Upper lobe of left lung (tissue), 6 donors: ENCODE measurements around the gene CTXN1. TPM values are rescaled to one million over a fixed set of nuclear protein-coding genes. Genes with fewer than 3 reads are reported as not detected.

ENCODE experiments used
- ATAC-seq, 2 donors: fragments of 200-7000 bp; cut with Tn5 transposase; one replicate each; pipeline ENCODE4 v1.9.1; 2022; ENCODE audit warnings: mild to moderate bottlenecking in 2 of 2, moderate library complexity in 2 of 2; ENCODE audit not compliant: low FRiP score in 2 of 2
- DNase-seq, 2 donors: peaks; one replicate each; pipeline ENCODE4 v3.0.0-alpha.2; 2019 to 2020
- H3K27ac ChIP-seq, 4 donors: fragments of 200-600 bp; sonication (generic); one replicate each; pipeline ENCODE4 v1.5.1; 2016 to 2019
- H3K27me3 ChIP-seq, 4 donors: fragments of 200-600 bp; sonication (generic); one replicate each; pipeline ENCODE4 v1.5.1; 2017 to 2019
- H3K36me3 ChIP-seq, 4 donors: fragments of 200-600 bp; sonication (generic); one replicate each; pipeline ENCODE4 v1.5.1; 2016 to 2019
- H3K4me1 ChIP-seq, 4 donors: fragments of 200-600 bp; sonication (generic); one replicate each; pipeline ENCODE4 v1.5.1; 2018 to 2019
- H3K4me3 ChIP-seq, 4 donors: fragments of 200-600 bp; sonication (generic); one replicate each; pipeline ENCODE4 v1.5.1; 2017 to 2019; ENCODE audit warnings: mild to moderate bottlenecking in 2 of 4, moderate library complexity in 1 of 4
- H3K9me3 ChIP-seq, 4 donors: fragments of 200-600 bp; sonication (generic); one replicate each; pipeline ENCODE4 v1.5.1; 2018 to 2019
- CTCF ChIP-seq, 6 experiments: fragments of 450-650 bp in 4 of 6; fragments of 200-600 bp in 2 of 6; sonication (generic) in 2 of 6; IDR thresholded peaks; one replicate each; pipeline ENCODE4 v1.5.1; 2016 to 2019; ENCODE audit warnings: antibody characterized with exemption in 6 of 6
- EP300 ChIP-seq, 4 donors: sonication (generic); formaldehyde crosslinking; IDR thresholded peaks; one replicate each; pipeline ENCODE4 v1.5.1; 2017; ENCODE audit warnings: antibody characterized with exemption in 4 of 4, control low read depth in 2 of 4
- POLR2A ChIP-seq, 4 donors: fragments of 450-650 bp; IDR thresholded peaks; one replicate each; pipeline ENCODE4 v1.5.1; 2016 to 2017; ENCODE audit warnings: antibody characterized with exemption in 4 of 4, mild to moderate bottlenecking in 2 of 4
- POLR2AphosphoS5 ChIP-seq, 2 donors: sonication (generic); formaldehyde crosslinking; IDR thresholded peaks; one replicate each; pipeline ENCODE4 v1.5.1; 2017; ENCODE audit warnings: antibody characterized with exemption in 2 of 2
- WGBS, 2 donors: methylation state at CpG; one replicate each; pipeline ENCODE4 v1.1.5; 2017 to 2018; 5-methylcytosine and 5-hydroxymethylcytosine counted together
- total RNA-seq, 6 donors: library from RNA; depleted of rRNA in 4 of 6; stranded (reverse); fragments of >200 nt in 4 of 6; gene quantifications; one replicate each; pipeline versions ENCODE4 v1.1.0 to v1.2.1, GENCODE V29; 2016 to 2021
- donor health status: DM: no; HTN: no; CAD: no; lungs with moderate emphysema.
- donor health status: DM: no; HTN: yes; CAD: no; lungs with severe emphysema.

The CTXN1 gene
- total RNA-seq, 6 donors from 2014 or later, result 1.2 to 28.3 (median 13.4) TPM

DNA sequence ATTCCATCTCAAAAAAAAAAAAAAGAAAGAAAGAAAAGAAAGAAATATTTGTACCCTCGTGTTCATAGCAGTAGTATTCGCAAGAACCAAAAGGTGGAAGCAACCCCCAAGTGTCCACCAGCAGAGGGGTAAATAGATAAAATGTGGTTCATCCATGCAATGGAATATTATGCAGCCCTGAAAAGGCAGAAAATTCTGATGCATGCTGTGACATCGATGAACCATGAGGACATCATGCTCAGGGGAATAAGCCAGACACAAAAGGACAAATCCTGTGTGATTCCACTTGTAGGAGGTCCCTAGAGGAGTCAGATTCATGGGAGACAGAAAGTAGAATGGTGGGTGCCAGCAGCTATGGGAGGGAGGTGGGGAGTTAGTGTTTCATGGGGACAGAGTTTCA is 44.0 kb downstream of the CTXN1 start:
- no peak for ATAC-seq
- no peak for TF ChIP-seq POLR2AphosphoS5 (IDR thresholded peaks at IDR 0.05)
- no peak for TF ChIP-seq EP300 (IDR thresholded peaks at IDR 0.05)
- TF ChIP-seq CTCF (IDR thresholded peaks at IDR 0.05), result no peak
- no peak for TF ChIP-seq POLR2A (IDR thresholded peaks at IDR 0.05)
- H3K4me1 ChIP-seq, result no peaks in the 10 kb centered on the region
- no peaks in the 10 kb centered on the region for H3K27me3 ChIP-seq
- no peaks in the 10 kb centered on the region for H3K9me3 ChIP-seq
- DNase-seq, result no peak
- H3K4me3 ChIP-seq, result no peak overlapping the region
- 89 to 93% methylated on average over 3 of the region's 3 CpGs for WGBS, 2 donors
- H3K27ac ChIP-seq, result no peak overlapping the region
- no peaks in the 10 kb centered on the region for H3K36me3 ChIP-seq

GRCh38 chr19:7879836-7880235 is 46.1 kb downstream of the CTXN1 start:
- no peaks in the 10 kb centered on the region for H3K36me3 ChIP-seq
- H3K4me1 ChIP-seq, result peaks cover 0 to under 1% (median 0%) of the 10 kb centered on the region in 4 donors
- no peak overlapping the region for H3K27ac ChIP-seq
- DNase-seq (no peak), ATAC-seq (no peak)
- H3K4me3 ChIP-seq, result no peak overlapping the region
- H3K9me3 ChIP-seq, result no peaks in the 10 kb centered on the region
- H3K27me3 ChIP-seq, result peaks cover 0 to 3% (median under 1%) of the 10 kb centered on the region in 4 donors
- TF ChIP-seq CTCF (IDR thresholded peaks at IDR 0.05) (no peak), POLR2A (IDR thresholded peaks at IDR 0.05) (no peak), POLR2AphosphoS5 (IDR thresholded peaks at IDR 0.05) (no peak)
- 79 to 84% methylated on average over 19 of the region's 19 CpGs for WGBS, 2 donors

DNA sequence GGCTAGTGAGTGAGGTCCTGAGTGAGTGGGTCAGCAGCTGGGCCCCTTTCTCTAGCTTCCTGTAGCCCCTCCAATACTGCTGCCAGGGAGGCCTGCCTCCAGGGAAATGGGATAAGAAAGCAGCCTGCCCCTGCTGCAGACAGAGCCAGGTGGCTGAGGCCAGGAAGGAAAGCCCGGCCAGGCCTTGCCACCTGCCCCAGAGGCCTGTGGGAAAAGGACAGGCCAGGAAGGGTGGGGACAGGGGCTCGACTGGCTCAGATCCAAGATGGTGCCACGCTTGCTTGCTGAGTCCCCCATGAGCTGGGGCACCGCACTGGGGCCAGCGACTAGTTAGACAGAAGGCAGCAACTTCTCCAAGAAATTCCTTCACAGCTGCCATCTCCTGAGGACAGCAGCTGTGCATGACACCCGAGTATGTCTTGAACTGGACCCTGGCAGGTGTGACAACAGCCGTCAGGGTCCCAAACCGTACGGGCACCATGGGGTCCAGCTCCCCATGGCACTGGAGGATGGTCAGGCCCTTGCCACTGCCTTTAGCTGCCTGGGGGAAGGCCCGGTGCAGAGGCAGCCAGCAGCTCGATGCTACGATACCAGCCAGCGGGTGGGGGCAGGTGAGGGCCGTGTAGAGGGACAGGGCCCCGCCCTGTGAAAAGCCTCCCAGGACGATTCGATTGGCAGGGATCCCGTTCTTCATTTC is 46.7 kb downstream of the CTXN1 start:
- H3K4me3 ChIP-seq, result no peak overlapping the region
- H3K27ac ChIP-seq, result no peak overlapping the region
- ATAC-seq (peak in 1 of 2 donors; percentile 42), DNase-seq (no peak)
- no peaks in the 10 kb centered on the region for H3K9me3 ChIP-seq
- TF ChIP-seq POLR2A (IDR thresholded peaks at IDR 0.05) (no peak), POLR2AphosphoS5 (IDR thresholded peaks at IDR 0.05) (no peak), CTCF (IDR thresholded peaks at IDR 0.05) (no peak), EP300 (IDR thresholded peaks at IDR 0.05) (no peak)
- WGBS, 2 donors, result 73 to 81% methylated on average over 4 to 18 of the region's 18 CpGs
- peaks cover 0 to 9% (median 4%) of the 10 kb centered on the region in 4 donors for H3K27me3 ChIP-seq
- no peaks in the 10 kb centered on the region for H3K36me3 ChIP-seq
- H3K4me1 ChIP-seq, result peaks cover 0 to 6% (median 5%) of the 10 kb centered on the region in 4 donors

DNA sequence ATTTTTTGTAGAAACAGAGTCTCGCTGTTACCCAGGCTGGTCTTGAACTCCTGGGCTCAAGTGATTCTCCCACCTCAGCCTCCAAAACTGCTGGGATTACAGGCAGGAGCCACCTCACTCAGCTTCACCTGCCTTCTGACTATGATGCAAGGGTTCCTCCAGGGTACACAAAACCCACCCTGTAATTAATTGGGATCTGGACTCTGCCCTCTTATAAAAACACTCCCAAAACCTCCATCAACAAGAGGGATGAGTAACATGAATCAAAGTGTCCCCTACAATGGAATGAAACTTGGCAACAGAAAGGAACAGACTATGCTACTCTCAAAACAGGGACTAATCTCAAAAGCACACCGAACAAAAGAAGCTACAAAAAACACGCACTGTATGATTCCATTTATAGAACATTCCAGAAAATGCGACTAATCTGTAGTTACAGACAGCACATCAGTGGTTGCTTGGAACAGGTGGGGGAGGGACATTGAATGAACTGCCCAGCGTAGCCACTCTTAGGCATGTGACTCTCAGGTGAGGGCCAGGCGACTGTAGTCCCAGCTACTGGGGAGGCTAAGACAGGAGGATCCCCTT is 48.6 kb downstream of the CTXN1 start:
- H3K4me1 ChIP-seq, result peaks cover 9 to 22% (median 13%) of the 10 kb centered on the region in 4 donors
- no peaks in the 10 kb centered on the region for H3K36me3 ChIP-seq
- peaks cover 0 to 27% (median 13%) of the 10 kb centered on the region in 4 donors for H3K27me3 ChIP-seq
- DNase-seq (no peak), ATAC-seq (no peak)
- WGBS, 2 donors, result 83 to 84% methylated on average over 6 of the region's 6 CpGs
- no peak overlapping the region for H3K27ac ChIP-seq
- no peak for TF ChIP-seq EP300 (IDR thresholded peaks at IDR 0.05)
- TF ChIP-seq POLR2AphosphoS5 (IDR thresholded peaks at IDR 0.05), result no peak
- no peak for TF ChIP-seq POLR2A (IDR thresholded peaks at IDR 0.05)
- no peak for TF ChIP-seq CTCF (IDR thresholded peaks at IDR 0.05)
- H3K9me3 ChIP-seq, result no peaks in the 10 kb centered on the region
- H3K4me3 ChIP-seq, result no peak overlapping the region
